NCI-H2029 treated with DMSO at 0.1 percent for 48 hours (cell line): ENCODE data around the gene TNPO3.

Experiments
- DNase-seq: peaks from one replicate; lab custom pipeline; 2025; lab: John Stamatoyannopoulos, UW

The TNPO3 gene

GRCh38 chr7:129054438-129055293, at the start of gene TNPO3:
Gene TNPO3 (minus strand): TSS chr7:129055111. CDS start chr7:129054770, 341 bp downstream.
- DNase-seq: peak; percentile 92

GRCh38 chr7:129103561-129104324, 48.8 kb upstream of the TNPO3 start:
- no peak for DNase-seq

- no peak for DNase-seq
Observed at GRCh38 chr7:129101746-129102145, 46.8 kb upstream of the TNPO3 start.

- DNase-seq: no peak
Observed at GRCh38 chr7:129100827-129101166, 45.9 kb upstream of the TNPO3 start.

- no peak for DNase-seq
Observed at GRCh38 chr7:129098409-129099084, 43.6 kb upstream of the TNPO3 start.

GRCh38 chr7:129095258-129095657, 40.3 kb upstream of the TNPO3 start:
- no peak for DNase-seq

- DNase-seq: no peak
Observed at GRCh38 chr7:129094501-129094900, 39.6 kb upstream of the TNPO3 start.

- no peak for DNase-seq
Observed at GRCh38 chr7:129093867-129094456, 39.1 kb upstream of the TNPO3 start.

GRCh38 chr7:129091484-129092002, 36.6 kb upstream of the TNPO3 start:
- peak; percentile 56 for DNase-seq

- DNase-seq: no peak
Observed at GRCh38 chr7:129090300-129090907, 35.5 kb upstream of the TNPO3 start.

- DNase-seq: no peak
Observed at GRCh38 chr7:129089521-129090212, 34.8 kb upstream of the TNPO3 start.

- no peak for DNase-seq
Observed at GRCh38 chr7:129084801-129085551, 30.1 kb upstream of the TNPO3 start.

GRCh38 chr7:129083525-129083924, 28.6 kb upstream of the TNPO3 start:
- DNase-seq: no peak

- no peak for DNase-seq
Observed at GRCh38 chr7:129078455-129078854, 23.5 kb upstream of the TNPO3 start.

- no peak for DNase-seq
Observed at GRCh38 chr7:129076886-129077285, 22.0 kb upstream of the TNPO3 start.

GRCh38 chr7:129074994-129075393, 20.1 kb upstream of the TNPO3 start:
- no peak for DNase-seq

GRCh38 chr7:129074361-129074871, 19.5 kb upstream of the TNPO3 start:
- no peak for DNase-seq

- DNase-seq: no peak
Observed at GRCh38 chr7:129073738-129074137, 18.8 kb upstream of the TNPO3 start.

- no peak for DNase-seq
Observed at GRCh38 chr7:129073204-129073603, 18.3 kb upstream of the TNPO3 start.

GRCh38 chr7:129072479-129073011, 17.6 kb upstream of the TNPO3 start:
- DNase-seq: no peak
